ENCODE measurements around the gene CATSPERB.

The CATSPERB gene

DNA sequence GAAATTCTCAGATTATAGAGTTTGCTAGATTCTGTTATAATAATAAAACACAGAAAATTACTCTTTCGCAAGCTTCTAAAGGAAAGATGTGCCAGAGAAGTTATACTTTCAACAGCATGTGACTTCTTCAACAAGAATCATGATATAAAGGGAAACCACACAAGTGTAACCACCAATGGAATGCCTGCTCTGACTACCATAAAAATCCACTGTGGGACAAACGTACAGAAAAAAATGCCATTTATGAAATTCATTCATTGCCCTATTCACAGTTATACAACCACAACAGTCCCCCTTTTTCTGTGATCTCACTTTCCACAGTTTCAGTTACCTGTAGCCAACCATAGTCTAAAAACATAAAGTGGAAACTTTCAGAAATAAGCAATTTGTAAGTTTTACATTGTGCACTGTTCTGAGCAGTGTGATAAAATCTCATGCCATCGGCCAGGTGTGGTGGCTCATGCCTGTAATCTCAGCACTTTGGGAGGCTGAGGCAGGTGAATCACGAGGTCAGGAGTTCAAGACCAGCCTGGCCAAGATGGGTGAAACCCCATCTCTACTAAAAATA lies 3.2 kb downstream of the CATSPERB start:
- no peak overlapping the region for H2AFZ ChIP-seq
- no peak overlapping the region for H3K9ac ChIP-seq
- no peaks in the 10 kb centered on the region for H3K36me3 ChIP-seq (ENCODE audit: control insufficient read depth, insufficient read depth, low read length)
- H3K4me1 ChIP-seq = peaks cover 48% of the 10 kb centered on the region
- H3K4me2 ChIP-seq (ENCODE audit: low read length) = no peak overlapping the region
- H3K27ac ChIP-seq = peak overlapping the region; percentile 100
- no peaks in the 10 kb centered on the region for H3K79me2 ChIP-seq
- H3K9me3 ChIP-seq (ENCODE audit: control insufficient read depth, low read length) = no peaks in the 10 kb centered on the region
- H3K4me3 ChIP-seq (ENCODE audit: low read depth, low read length) = no peak overlapping the region
- TF ChIP-seq, protein P1, sequence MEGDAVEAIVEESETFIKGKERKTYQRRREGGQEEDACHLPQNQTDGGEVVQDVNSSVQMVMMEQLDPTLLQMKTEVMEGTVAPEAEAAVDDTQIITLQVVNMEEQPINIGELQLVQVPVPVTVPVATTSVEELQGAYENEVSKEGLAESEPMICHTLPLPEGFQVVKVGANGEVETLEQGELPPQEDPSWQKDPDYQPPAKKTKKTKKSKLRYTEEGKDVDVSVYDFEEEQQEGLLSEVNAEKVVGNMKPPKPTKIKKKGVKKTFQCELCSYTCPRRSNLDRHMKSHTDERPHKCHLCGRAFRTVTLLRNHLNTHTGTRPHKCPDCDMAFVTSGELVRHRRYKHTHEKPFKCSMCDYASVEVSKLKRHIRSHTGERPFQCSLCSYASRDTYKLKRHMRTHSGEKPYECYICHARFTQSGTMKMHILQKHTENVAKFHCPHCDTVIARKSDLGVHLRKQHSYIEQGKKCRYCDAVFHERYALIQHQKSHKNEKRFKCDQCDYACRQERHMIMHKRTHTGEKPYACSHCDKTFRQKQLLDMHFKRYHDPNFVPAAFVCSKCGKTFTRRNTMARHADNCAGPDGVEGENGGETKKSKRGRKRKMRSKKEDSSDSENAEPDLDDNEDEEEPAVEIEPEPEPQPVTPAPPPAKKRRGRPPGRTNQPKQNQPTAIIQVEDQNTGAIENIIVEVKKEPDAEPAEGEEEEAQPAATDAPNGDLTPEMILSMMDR (IDR thresholded peaks at IDR 0.05) = no peak
- no peaks in the 10 kb centered on the region for H3K27me3 ChIP-seq (ENCODE audit: control insufficient read depth, insufficient read depth, low read length)

DNA sequence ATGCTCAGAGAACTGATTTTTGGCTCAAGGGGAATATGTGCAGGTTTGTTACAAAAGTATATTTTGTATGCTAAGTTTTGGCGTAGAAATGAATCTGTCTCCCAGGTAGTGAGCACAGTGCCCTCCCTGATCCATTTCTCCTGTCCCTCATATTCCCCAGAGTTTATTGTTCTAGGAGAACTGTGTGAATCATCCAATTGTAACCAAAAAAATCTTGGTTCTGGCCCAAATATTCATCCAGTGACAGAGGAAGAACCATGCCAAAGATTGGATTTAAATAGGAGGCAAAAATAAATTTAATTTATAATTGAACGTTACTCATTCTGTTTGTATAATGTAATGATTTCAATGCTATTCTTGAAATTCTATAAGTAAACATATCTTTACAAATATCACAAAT lies 4.8 kb downstream of the CATSPERB start:
- no peak overlapping the region for H3K9ac ChIP-seq
- no peak overlapping the region for H3K4me2 ChIP-seq (ENCODE audit: low read length)
- no peaks in the 10 kb centered on the region for H3K79me2 ChIP-seq
- TF ChIP-seq, protein P1 (IDR thresholded peaks at IDR 0.05) = no peak
- H3K27me3 ChIP-seq (ENCODE audit: control insufficient read depth, insufficient read depth, low read length) = no peaks in the 10 kb centered on the region
- no peaks in the 10 kb centered on the region for H3K36me3 ChIP-seq (ENCODE audit: control insufficient read depth, insufficient read depth, low read length)
- H3K27ac ChIP-seq = peak overlapping the region; percentile 100
- no peaks in the 10 kb centered on the region for H3K9me3 ChIP-seq (ENCODE audit: control insufficient read depth, low read length)
- peaks cover 41% of the 10 kb centered on the region for H3K4me1 ChIP-seq
- H2AFZ ChIP-seq = peak overlapping the region; percentile 61
- H3K4me3 ChIP-seq (ENCODE audit: low read depth, low read length) = no peak overlapping the region

DNA sequence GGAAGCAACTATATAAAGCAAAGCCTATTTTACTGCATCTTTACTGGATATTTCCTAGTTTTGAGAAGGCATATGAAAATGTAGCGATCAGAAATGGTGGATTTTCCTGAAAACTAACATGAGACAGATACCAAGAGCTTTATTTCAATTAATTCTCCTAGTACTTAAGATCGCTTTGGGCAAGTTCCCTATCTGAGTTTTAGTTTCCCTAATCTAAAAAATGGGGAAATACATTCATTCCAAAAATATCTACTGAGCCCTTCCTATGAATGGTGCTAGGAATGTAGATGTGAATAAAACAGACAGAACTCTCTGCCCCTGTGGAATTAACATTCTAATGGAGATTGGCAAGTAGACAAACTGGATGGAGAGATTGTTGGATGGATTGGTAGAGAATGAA lies 8.4 kb downstream of the CATSPERB start:
- H3K36me3 ChIP-seq (ENCODE audit: control insufficient read depth, insufficient read depth, low read length) = no peaks in the 10 kb centered on the region
- no peak overlapping the region for H3K9ac ChIP-seq
- no peak overlapping the region for H2AFZ ChIP-seq
- no peak overlapping the region for H3K27ac ChIP-seq
- no peak overlapping the region for H3K4me2 ChIP-seq (ENCODE audit: low read length)
- H3K4me1 ChIP-seq = peaks cover 8% of the 10 kb centered on the region
- H3K9me3 ChIP-seq (ENCODE audit: control insufficient read depth, low read length) = no peaks in the 10 kb centered on the region
- no peaks in the 10 kb centered on the region for H3K27me3 ChIP-seq (ENCODE audit: control insufficient read depth, insufficient read depth, low read length)
- no peak overlapping the region for H3K4me3 ChIP-seq (ENCODE audit: low read depth, low read length)
- TF ChIP-seq, protein P1 (IDR thresholded peaks at IDR 0.05) = no peak
- no peaks in the 10 kb centered on the region for H3K79me2 ChIP-seq

DNA sequence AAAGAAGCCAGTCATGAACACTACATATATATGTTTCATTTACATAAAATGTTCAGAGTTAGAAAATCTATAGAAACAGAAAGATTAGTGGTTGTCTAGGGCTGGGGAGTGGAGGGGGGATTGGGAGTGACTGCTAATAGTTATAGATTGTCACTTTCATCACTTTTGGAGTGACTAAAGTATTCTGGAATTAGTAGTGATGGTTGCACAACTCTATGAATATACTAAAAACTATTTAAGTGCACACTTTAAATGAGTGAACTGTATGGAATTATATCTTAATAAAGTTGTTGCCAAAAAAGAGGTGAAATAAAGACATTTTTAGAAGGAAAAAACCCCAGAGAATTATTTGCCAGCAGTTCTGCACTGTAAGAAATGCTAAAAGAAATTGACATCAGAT lies 9.5 kb downstream of the CATSPERB start:
- Histone ChIP-seq H3K4me2 (ENCODE audit: low read length) (no peak overlapping the region), H3K9me3 (ENCODE audit: control insufficient read depth, low read length) (no peaks in the 10 kb centered on the region), H2AFZ (no peak overlapping the region), H3K27ac (no peak overlapping the region), H3K9ac (no peak overlapping the region), H3K79me2 (no peaks in the 10 kb centered on the region), H3K4me1 (peaks cover 3% of the 10 kb centered on the region), H3K27me3 (ENCODE audit: control insufficient read depth, insufficient read depth, low read length) (no peaks in the 10 kb centered on the region), H3K4me3 (ENCODE audit: low read depth, low read length) (no peak overlapping the region), H3K36me3 (ENCODE audit: control insufficient read depth, insufficient read depth, low read length) (no peaks in the 10 kb centered on the region)
- TF ChIP-seq, protein P1 (IDR thresholded peaks at IDR 0.05) = no peak

DNA sequence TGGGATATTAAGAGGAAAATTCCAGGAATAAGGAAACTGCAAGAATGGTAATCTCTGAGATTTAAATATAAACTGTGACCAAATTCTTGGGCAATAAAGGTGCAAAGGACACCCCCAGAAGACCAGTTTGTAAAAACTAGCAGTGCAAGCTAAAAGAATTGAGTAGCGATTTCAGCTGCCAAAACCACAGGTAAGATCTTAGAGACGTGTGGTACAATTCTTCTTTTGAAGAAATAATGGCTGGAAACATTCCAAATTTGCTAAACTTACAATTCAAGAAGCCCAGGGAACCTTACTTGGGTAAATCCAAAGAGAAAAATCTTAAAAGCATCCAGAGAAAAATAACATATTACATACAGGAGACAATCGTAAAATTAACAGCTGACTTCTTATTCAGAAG lies 12.0 kb downstream of the CATSPERB start:
- no peak overlapping the region for H3K4me3 ChIP-seq (ENCODE audit: low read depth, low read length)
- no peaks in the 10 kb centered on the region for H3K27me3 ChIP-seq (ENCODE audit: control insufficient read depth, insufficient read depth, low read length)
- H3K9ac ChIP-seq = no peak overlapping the region
- no peaks in the 10 kb centered on the region for H3K9me3 ChIP-seq (ENCODE audit: control insufficient read depth, low read length)
- no peaks in the 10 kb centered on the region for H3K36me3 ChIP-seq (ENCODE audit: control insufficient read depth, insufficient read depth, low read length)
- peak overlapping the region; percentile 47 for H2AFZ ChIP-seq
- no peaks in the 10 kb centered on the region for H3K79me2 ChIP-seq
- H3K27ac ChIP-seq = peak overlapping the region; percentile 21
- peaks cover 3% of the 10 kb centered on the region for H3K4me1 ChIP-seq
- H3K4me2 ChIP-seq (ENCODE audit: low read length) = no peak overlapping the region
- TF ChIP-seq, protein P1 (IDR thresholded peaks at IDR 0.05) = no peak

Data from parathyroid adenoma (tissue), 2 donors.